SK-N-SH treated with all-trans-retinoic acid at 6 μM for 48 hours (cell line): ENCODE results near the gene NAPB.

ENCODE experiments used
- ATAC-seq: fragments of 200-7000 bp; cut with Tn5 transposase; 3 replicates; pipeline ENCODE4 v1.9.1; 2020; ENCODE audit warnings: mild to moderate bottlenecking, moderate library complexity
- BACH2 ChIP-seq: fragments of 250-450 bp; sonication (Bioruptor Pico); IDR thresholded peaks from 2 replicates; pipeline ENCODE4 v1.9.0; 2021; ENCODE audit warnings: mild to moderate bottlenecking, borderline replicate concordance
- CSDC2 ChIP-seq: fragments of 250-450 bp; sonication (Bioruptor Pico); IDR thresholded peaks from 2 replicates; pipeline ENCODE4 v1.5.0; 2020; ENCODE audit warnings: mild to moderate bottlenecking, moderate library complexity
- ESRRG ChIP-seq: fragments of 250-450 bp; sonication (Bioruptor Pico); IDR thresholded peaks from 2 replicates; pipeline ENCODE4 v1.6.1; 2021; ENCODE audit warnings: mild to moderate bottlenecking
- GLIS3 ChIP-seq: fragments of 250-450 bp; sonication (Bioruptor Pico); IDR thresholded peaks from 2 replicates; pipeline ENCODE4 v1.5.0; 2020; ENCODE audit warnings: mild to moderate bottlenecking, moderate library complexity
- ISL1 ChIP-seq: fragments of 250-450 bp; sonication (Bioruptor Pico); IDR thresholded peaks from 2 replicates; pipeline ENCODE4 v2.1.2; 2022; ENCODE audit warnings: mild to moderate bottlenecking, moderate library complexity
- OSR1 ChIP-seq: fragments of 250-450 bp; sonication (Bioruptor Pico); IDR thresholded peaks from 2 replicates; pipeline ENCODE4 v1.8.0; 2022; ENCODE audit warnings: moderate library complexity, mild to moderate bottlenecking, inconsistent platforms
- POU6F1 ChIP-seq: fragments of 250-450 bp; sonication (Bioruptor Pico); IDR thresholded peaks from 2 replicates; pipeline ENCODE4 v1.8.0; 2021; ENCODE audit warnings: low read depth, mild to moderate bottlenecking, moderate library complexity, borderline replicate concordance
- PPARA ChIP-seq: fragments of 250-450 bp; sonication (Bioruptor Pico); IDR thresholded peaks from 2 replicates; pipeline ENCODE4 v1.5.0; 2020; ENCODE audit warnings: mild to moderate bottlenecking, borderline replicate concordance
- RARB ChIP-seq: fragments of 250-450 bp; sonication (Bioruptor Pico); IDR thresholded peaks from 2 replicates; pipeline ENCODE4 v1.8.0; 2021; ENCODE audit warnings: mild to moderate bottlenecking, moderate library complexity
- SNAI2 ChIP-seq: fragments of 250-450 bp; sonication (Bioruptor Pico); IDR thresholded peaks from 2 replicates; pipeline ENCODE4 v1.5.0; 2020; ENCODE audit warnings: mild to moderate bottlenecking, moderate library complexity
- TCF4 ChIP-seq: fragments of 250-450 bp; sonication (Bioruptor Pico); IDR thresholded peaks from 2 replicates; pipeline ENCODE4 v1.8.0; 2021; ENCODE audit warnings: mild to moderate bottlenecking, moderate library complexity, borderline replicate concordance
- TOX ChIP-seq: fragments of 250-450 bp; sonication (Bioruptor Pico); IDR thresholded peaks from 2 replicates; pipeline ENCODE4 v1.8.0; 2021; ENCODE audit warnings: mild to moderate bottlenecking, moderate library complexity, borderline replicate concordance
- TSHZ2 ChIP-seq: fragments of 250-450 bp; sonication (Bioruptor Pico); IDR thresholded peaks from 2 replicates; pipeline ENCODE4 v1.5.0; 2020; ENCODE audit warnings: mild to moderate bottlenecking, moderate library complexity
- ZFP3 ChIP-seq: fragments of 250-450 bp; sonication (Bioruptor Pico); IDR thresholded peaks from 2 replicates; pipeline ENCODE4 v1.5.0; 2020; ENCODE audit warnings: mild to moderate bottlenecking, moderate library complexity
- ZFP30 ChIP-seq: fragments of 450-650 bp; formaldehyde crosslinking; IDR thresholded peaks from 2 replicates; pipeline ENCODE4 v1.5.0; 2022; ENCODE audit warnings: mild to moderate bottlenecking, moderate library complexity
- ZNF70 ChIP-seq: fragments of 450-650 bp; formaldehyde crosslinking; IDR thresholded peaks from 2 replicates; pipeline ENCODE4 v1.5.0; 2020; ENCODE audit warnings: mild to moderate bottlenecking, moderate library complexity
- ZNF8 ChIP-seq: fragments of 450-650 bp; formaldehyde crosslinking; IDR thresholded peaks from 2 replicates; pipeline ENCODE4 v1.5.0; 2020; ENCODE audit warnings: mild to moderate bottlenecking, moderate library complexity
- TF ChIP-seq, protein P1 (sequence below): fragments of 250-450 bp; sonication (Bioruptor Pico); IDR thresholded peaks from 2 replicates; pipeline ENCODE4 v1.8.0; 2020; ENCODE audit warnings: mild to moderate bottlenecking, moderate library complexity, borderline replicate concordance
- TF ChIP-seq, protein P2 (sequence below): fragments of 250-450 bp; sonication (Bioruptor Pico); IDR thresholded peaks from 2 replicates; pipeline ENCODE4 v1.5.1; 2021; ENCODE audit warnings: mild to moderate bottlenecking, moderate library complexity

NAPB gene

DNA sequence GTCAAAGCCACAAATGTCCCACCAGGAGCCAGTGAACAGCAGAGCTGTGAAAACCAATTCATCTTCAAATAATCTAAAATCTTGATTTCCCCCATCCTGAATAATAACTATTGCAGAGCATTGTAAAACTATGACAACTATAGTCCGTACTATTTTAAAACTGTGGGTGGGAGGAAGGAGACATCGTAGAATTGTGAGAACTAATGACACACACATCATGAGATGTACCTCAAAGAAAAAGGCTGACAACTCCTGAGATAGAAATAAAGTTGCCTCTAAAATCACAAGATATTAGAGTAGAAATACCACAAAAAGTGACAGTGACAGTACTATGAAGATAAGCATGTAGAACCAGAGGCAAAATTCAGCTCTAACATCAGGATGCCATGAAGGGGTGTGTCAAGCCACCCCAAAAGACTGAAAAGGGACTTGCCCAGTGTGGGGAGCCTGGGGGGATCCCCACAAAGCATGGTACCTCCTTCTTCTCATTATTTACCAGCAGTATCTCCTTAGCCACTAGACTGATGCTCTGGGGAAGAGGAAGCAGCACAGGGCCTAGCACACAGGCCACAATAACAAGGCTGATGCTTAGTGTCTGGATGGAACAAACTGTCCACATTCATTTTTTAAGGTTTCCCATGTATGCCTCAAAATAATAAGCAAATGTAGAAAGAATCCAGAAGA is 13.4 kb downstream of the NAPB start (continued):
- TF ChIP-seq POU6F1 (CRISPR knock-in tag): no peak
- TF ChIP-seq CSDC2 (CRISPR knock-in tag): no peak
- TF ChIP-seq PPARA (CRISPR knock-in tag): no peak
- TF ChIP-seq ZNF70 (CRISPR knock-in tag): no peak
- TF ChIP-seq ZFP3 (CRISPR knock-in tag): no peak

DNA sequence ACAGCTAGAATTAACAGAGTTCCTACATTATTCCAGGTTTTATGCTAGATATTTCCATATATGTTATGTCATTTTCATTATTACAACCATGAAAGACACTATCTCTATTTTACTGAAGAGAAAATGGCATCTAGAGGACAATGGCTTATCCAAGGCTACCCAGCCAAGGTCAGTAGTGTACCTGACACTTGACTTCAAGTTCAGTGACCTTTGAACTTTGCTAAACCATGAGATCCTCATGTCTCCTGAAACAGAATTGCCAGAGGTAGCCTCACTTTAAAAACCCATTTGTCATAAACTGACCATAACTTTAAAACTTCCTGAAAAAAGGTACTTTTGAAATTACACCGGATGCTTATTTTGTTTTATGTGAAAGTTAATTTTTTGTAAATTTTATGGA is 14.4 kb downstream of the NAPB start:
- no peak for ATAC-seq
- TF ChIP-seq TOX (CRISPR knock-in tag): no peak
- no peak for TF ChIP-seq RARB (CRISPR knock-in tag)
- TF ChIP-seq PPARA (CRISPR knock-in tag): no peak
- TF ChIP-seq GLIS3 (CRISPR knock-in tag): no peak
- TF ChIP-seq BACH2 (CRISPR knock-in tag): no peak
- TF ChIP-seq, protein P1, sequence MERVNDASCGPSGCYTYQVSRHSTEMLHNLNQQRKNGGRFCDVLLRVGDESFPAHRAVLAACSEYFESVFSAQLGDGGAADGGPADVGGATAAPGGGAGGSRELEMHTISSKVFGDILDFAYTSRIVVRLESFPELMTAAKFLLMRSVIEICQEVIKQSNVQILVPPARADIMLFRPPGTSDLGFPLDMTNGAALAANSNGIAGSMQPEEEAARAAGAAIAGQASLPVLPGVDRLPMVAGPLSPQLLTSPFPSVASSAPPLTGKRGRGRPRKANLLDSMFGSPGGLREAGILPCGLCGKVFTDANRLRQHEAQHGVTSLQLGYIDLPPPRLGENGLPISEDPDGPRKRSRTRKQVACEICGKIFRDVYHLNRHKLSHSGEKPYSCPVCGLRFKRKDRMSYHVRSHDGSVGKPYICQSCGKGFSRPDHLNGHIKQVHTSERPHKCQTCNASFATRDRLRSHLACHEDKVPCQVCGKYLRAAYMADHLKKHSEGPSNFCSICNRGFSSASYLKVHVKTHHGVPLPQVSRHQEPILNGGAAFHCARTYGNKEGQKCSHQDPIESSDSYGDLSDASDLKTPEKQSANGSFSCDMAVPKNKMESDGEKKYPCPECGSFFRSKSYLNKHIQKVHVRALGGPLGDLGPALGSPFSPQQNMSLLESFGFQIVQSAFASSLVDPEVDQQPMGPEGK (CRISPR knock-in tag): no peak
- no peak for TF ChIP-seq CSDC2 (CRISPR knock-in tag)
- no peak for TF ChIP-seq TSHZ2 (CRISPR knock-in tag)
- TF ChIP-seq ESRRG (CRISPR knock-in tag): no peak
- TF ChIP-seq TCF4: no peak
- TF ChIP-seq ZNF70 (CRISPR knock-in tag): no peak
- no peak for TF ChIP-seq OSR1
- TF ChIP-seq, protein P2, sequence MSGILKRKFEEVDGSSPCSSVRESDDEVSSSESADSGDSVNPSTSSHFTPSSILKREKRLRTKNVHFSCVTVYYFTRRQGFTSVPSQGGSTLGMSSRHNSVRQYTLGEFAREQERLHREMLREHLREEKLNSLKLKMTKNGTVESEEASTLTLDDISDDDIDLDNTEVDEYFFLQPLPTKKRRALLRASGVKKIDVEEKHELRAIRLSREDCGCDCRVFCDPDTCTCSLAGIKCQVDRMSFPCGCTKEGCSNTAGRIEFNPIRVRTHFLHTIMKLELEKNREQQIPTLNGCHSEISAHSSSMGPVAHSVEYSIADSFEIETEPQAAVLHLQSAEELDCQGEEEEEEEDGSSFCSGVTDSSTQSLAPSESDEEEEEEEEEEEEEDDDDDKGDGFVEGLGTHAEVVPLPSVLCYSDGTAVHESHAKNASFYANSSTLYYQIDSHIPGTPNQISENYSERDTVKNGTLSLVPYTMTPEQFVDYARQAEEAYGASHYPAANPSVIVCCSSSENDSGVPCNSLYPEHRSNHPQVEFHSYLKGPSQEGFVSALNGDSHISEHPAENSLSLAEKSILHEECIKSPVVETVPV: no peak
- TF ChIP-seq ZNF8 (CRISPR knock-in tag): no peak

- no peak for ATAC-seq
- TF ChIP-seq ZFP30 (CRISPR knock-in tag) (no peak), ESRRG (CRISPR knock-in tag) (no peak), BACH2 (CRISPR knock-in tag) (no peak), CSDC2 (CRISPR knock-in tag) (no peak), SNAI2 (CRISPR knock-in tag) (no peak), TSHZ2 (CRISPR knock-in tag) (no peak), OSR1 (no peak), ZNF70 (CRISPR knock-in tag) (no peak), ISL1 (CRISPR knock-in tag) (no peak), POU6F1 (CRISPR knock-in tag) (no peak)
- TF ChIP-seq, protein P2: no peak
These were observed 17.1 kb downstream of the NAPB start for GRCh38 chr20:23404196-23404595.
